ENCODE results near the gene RNU1-3.
"Not testable (repeated sequence)": the region's sequence is repeated elsewhere in the genome, so short reads cannot be mapped to it uniquely, and the experiment has no call there.

RNU1-3 gene

GRCh38 chr1:16701189-16701588, 34.4 kb upstream of the RNU1-3 start:
- not testable (repeated sequence) for ATAC-seq, H3K27ac Mint-ChIP-seq, H3K4me1 Mint-ChIP-seq, H3K4me3 Mint-ChIP-seq, DNase-seq, H3K9me3 Mint-ChIP-seq
- peaks cover 10% of the 10 kb centered on the region for H3K27me3 Mint-ChIP-seq

GRCh38 chr1:16700138-16700895, 33.6 kb upstream of the RNU1-3 start:
- H3K9me3 Mint-ChIP-seq, ATAC-seq, DNase-seq, H3K27ac Mint-ChIP-seq, H3K4me3 Mint-ChIP-seq, H3K4me1 Mint-ChIP-seq: not testable (repeated sequence)
- peaks cover 16% of the 10 kb centered on the region for H3K27me3 Mint-ChIP-seq

- DNase-seq, H3K4me3 Mint-ChIP-seq, H3K4me1 Mint-ChIP-seq, H3K27ac Mint-ChIP-seq, ATAC-seq, H3K9me3 Mint-ChIP-seq: not testable (repeated sequence)
- peaks cover 16% of the 10 kb centered on the region for H3K27me3 Mint-ChIP-seq
Observed at GRCh38 chr1:16699440-16699839, 32.7 kb upstream of the RNU1-3 start.

GRCh38 chr1:16697152-16697551, 30.4 kb upstream of the RNU1-3 start:
- not testable (repeated sequence) for ATAC-seq, H3K4me1 Mint-ChIP-seq, H3K27ac Mint-ChIP-seq, DNase-seq, H3K9me3 Mint-ChIP-seq, H3K4me3 Mint-ChIP-seq
- H3K27me3 Mint-ChIP-seq: peaks cover 16% of the 10 kb centered on the region

- not testable (repeated sequence) for ATAC-seq, DNase-seq, H3K4me1 Mint-ChIP-seq, H3K27ac Mint-ChIP-seq, H3K4me3 Mint-ChIP-seq, H3K9me3 Mint-ChIP-seq
- H3K27me3 Mint-ChIP-seq: peaks cover 16% of the 10 kb centered on the region
Observed at GRCh38 chr1:16696507-16697150, 29.9 kb upstream of the RNU1-3 start.

- ATAC-seq, H3K4me3 Mint-ChIP-seq, H3K9me3 Mint-ChIP-seq, H3K27ac Mint-ChIP-seq, DNase-seq, H3K4me1 Mint-ChIP-seq: not testable (repeated sequence)
- H3K27me3 Mint-ChIP-seq: peaks cover 16% of the 10 kb centered on the region
Observed at GRCh38 chr1:16694308-16694702, 27.6 kb upstream of the RNU1-3 start.

- not testable (repeated sequence) for ATAC-seq, H3K4me1 Mint-ChIP-seq, H3K27ac Mint-ChIP-seq, DNase-seq, H3K9me3 Mint-ChIP-seq, H3K4me3 Mint-ChIP-seq
- H3K27me3 Mint-ChIP-seq: peaks cover 14% of the 10 kb centered on the region
Observed at GRCh38 chr1:16693449-16694307, 26.9 kb upstream of the RNU1-3 start.

GRCh38 chr1:16692717-16693448, 26.1 kb upstream of the RNU1-3 start:
- H3K4me3 Mint-ChIP-seq, DNase-seq, H3K27me3 Mint-ChIP-seq, H3K4me1 Mint-ChIP-seq, H3K27ac Mint-ChIP-seq, H3K9me3 Mint-ChIP-seq: not testable (repeated sequence)
- ATAC-seq: peak; percentile 47

- H3K4me1 Mint-ChIP-seq, H3K27ac Mint-ChIP-seq, H3K9me3 Mint-ChIP-seq, DNase-seq, ATAC-seq, H3K27me3 Mint-ChIP-seq, H3K4me3 Mint-ChIP-seq: not testable (repeated sequence)
Observed at GRCh38 chr1:16692283-16692682, 25.5 kb upstream of the RNU1-3 start.

GRCh38 chr1:16690971-16691682, 24.4 kb upstream of the RNU1-3 start:
- not testable (repeated sequence) for ATAC-seq, H3K27me3 Mint-ChIP-seq, H3K9me3 Mint-ChIP-seq

GRCh38 chr1:16687132-16687800, 20.5 kb upstream of the RNU1-3 start:
- not testable (repeated sequence) for H3K9me3 Mint-ChIP-seq, H3K4me3 Mint-ChIP-seq, DNase-seq, ATAC-seq, H3K27ac Mint-ChIP-seq, H3K27me3 Mint-ChIP-seq, H3K4me1 Mint-ChIP-seq

More at GRCh38 chr1:16690971-16691682, 24.4 kb upstream of the RNU1-3 start:
- H3K4me1 Mint-ChIP-seq, DNase-seq, H3K4me3 Mint-ChIP-seq, H3K27ac Mint-ChIP-seq: not testable (repeated sequence)

GRCh38 chr1:16685445-16686371, 19.0 kb upstream of the RNU1-3 start:
- not testable (repeated sequence) for H3K9me3 Mint-ChIP-seq, H3K4me1 Mint-ChIP-seq, H3K27ac Mint-ChIP-seq, ATAC-seq, DNase-seq
- H3K27me3 Mint-ChIP-seq: peaks cover 10% of the 10 kb centered on the region
- peak overlapping the region; percentile 6 to 69 for H3K4me3 Mint-ChIP-seq

GRCh38 chr1:16684738-16685337, 18.1 kb upstream of the RNU1-3 start:
- not testable (repeated sequence) for H3K27ac Mint-ChIP-seq, H3K9me3 Mint-ChIP-seq, H3K4me3 Mint-ChIP-seq, ATAC-seq, DNase-seq, H3K4me1 Mint-ChIP-seq
- peaks cover 19% of the 10 kb centered on the region for H3K27me3 Mint-ChIP-seq

All from stimulated activated naive CD8-positive, alpha-beta T cell treated with anti-CD3 and anti-CD28 coated beads, Interleukin-15, amount 100 ng/mL, for 72 hours (primary cell).